ENCODE results near the gene NAGPA.

The NAGPA gene

GRCh38 chr16:4987580-4988374, 46.0 kb downstream of the NAGPA start:
- DNase-seq: no peak
- Histone ChIP-seq H3K27me3 (peaks cover 0 to 53% of the 10 kb centered on the region in 2 donors), H3K4me3 (no peak overlapping the region), H3K36me3 (no peaks in the 10 kb centered on the region), H3K9me3 (peaks cover 0 to 6% (median 0%) of the 10 kb centered on the region in 3 donors), H3K4me1 (peaks cover 0 to 4% (median 0%) of the 10 kb centered on the region in 4 donors), H3K27ac (no peak overlapping the region)
- no peak for TF ChIP-seq CTCF (IDR thresholded peaks at IDR 0.05)
- intact Hi-C loops (cut with DNase I; ENCODE audit: low total_unique reads): no loop called here

GRCh38 chr16:4987250-4987579, 46.5 kb downstream of the NAGPA start:
- H3K27ac ChIP-seq: no peak overlapping the region
- peaks cover 0 to 6% (median 0%) of the 10 kb centered on the region in 3 donors for H3K9me3 ChIP-seq
- no peak for DNase-seq
- H3K36me3 ChIP-seq: no peaks in the 10 kb centered on the region
- H3K4me3 ChIP-seq: no peak overlapping the region
- TF ChIP-seq CTCF (IDR thresholded peaks at IDR 0.05): no peak
- peaks cover 0 to 52% of the 10 kb centered on the region in 2 donors for H3K27me3 ChIP-seq
- peaks cover 0 to 4% (median 0%) of the 10 kb centered on the region in 4 donors for H3K4me1 ChIP-seq
- intact Hi-C loops (cut with DNase I; ENCODE audit: low total_unique reads): no loop called here

- Histone ChIP-seq H3K27ac (no peak overlapping the region), H3K4me1 (peaks cover 0 to 4% (median 0%) of the 10 kb centered on the region in 4 donors), H3K9me3 (peaks cover 0 to 6% (median 0%) of the 10 kb centered on the region in 3 donors), H3K27me3 (peaks cover 0 to 32% of the 10 kb centered on the region in 2 donors), H3K4me3 (no peak overlapping the region), H3K36me3 (no peaks in the 10 kb centered on the region)
- no peak for TF ChIP-seq CTCF (IDR thresholded peaks at IDR 0.05)
- no peak for DNase-seq
- intact Hi-C loops (cut with DNase I; ENCODE audit: low total_unique reads): no loop called here
These were observed 49.4 kb downstream of the NAGPA start for GRCh38 chr16:4984174-4984990.

- Histone ChIP-seq H3K9me3 (peaks cover 0 to 6% (median 0%) of the 10 kb centered on the region in 3 donors), H3K4me1 (no peaks in the 10 kb centered on the region), H3K4me3 (no peak overlapping the region), H3K27ac (no peak overlapping the region), H3K27me3 (peaks cover 0 to 11% of the 10 kb centered on the region in 2 donors), H3K36me3 (no peaks in the 10 kb centered on the region)
- intact Hi-C loops (cut with DNase I; ENCODE audit: low total_unique reads): no loop called here
- no peak for TF ChIP-seq CTCF (IDR thresholded peaks at IDR 0.05)
- no peak for DNase-seq
These were observed 51.5 kb downstream of the NAGPA start for GRCh38 chr16:4982056-4982867.

GRCh38 chr16:4981473-4981872, 52.3 kb downstream of the NAGPA start:
- Histone ChIP-seq H3K4me3 (no peak overlapping the region), H3K27me3 (peaks cover 0 to 3% of the 10 kb centered on the region in 2 donors), H3K9me3 (peaks cover 0 to 7% (median 0%) of the 10 kb centered on the region in 3 donors), H3K27ac (no peak overlapping the region), H3K4me1 (no peaks in the 10 kb centered on the region), H3K36me3 (no peaks in the 10 kb centered on the region)
- intact Hi-C loops (cut with DNase I; ENCODE audit: low total_unique reads): no loop called here
- no peak for TF ChIP-seq CTCF (IDR thresholded peaks at IDR 0.05)
- DNase-seq: no peak

All from tibial artery (tissue), 4 donors.